Activated T-helper 9 cell treated with anti-CD3 and anti-CD28 coated beads, Interleukin-2, amount 50 U/mL, for 16 hours (primary cell): ENCODE results near the gene C14orf132.

Experiments used
- DNase-seq: peaks from one replicate; pipeline ENCODE4 v3.0.0-alpha.2; 2020; ENCODE audit warnings: low read depth

The C14orf132 gene

GRCh38 chr14:96098309-96098998, 59.3 kb downstream of the C14orf132 start:
- DNase-seq = no peak

- no peak for DNase-seq
These were observed 59.8 kb downstream of the C14orf132 start for GRCh38 chr14:96098999-96099335.

- peak; percentile 25 for DNase-seq
These were observed 61.3 kb downstream of the C14orf132 start for GRCh38 chr14:96100161-96101064.

DNA sequence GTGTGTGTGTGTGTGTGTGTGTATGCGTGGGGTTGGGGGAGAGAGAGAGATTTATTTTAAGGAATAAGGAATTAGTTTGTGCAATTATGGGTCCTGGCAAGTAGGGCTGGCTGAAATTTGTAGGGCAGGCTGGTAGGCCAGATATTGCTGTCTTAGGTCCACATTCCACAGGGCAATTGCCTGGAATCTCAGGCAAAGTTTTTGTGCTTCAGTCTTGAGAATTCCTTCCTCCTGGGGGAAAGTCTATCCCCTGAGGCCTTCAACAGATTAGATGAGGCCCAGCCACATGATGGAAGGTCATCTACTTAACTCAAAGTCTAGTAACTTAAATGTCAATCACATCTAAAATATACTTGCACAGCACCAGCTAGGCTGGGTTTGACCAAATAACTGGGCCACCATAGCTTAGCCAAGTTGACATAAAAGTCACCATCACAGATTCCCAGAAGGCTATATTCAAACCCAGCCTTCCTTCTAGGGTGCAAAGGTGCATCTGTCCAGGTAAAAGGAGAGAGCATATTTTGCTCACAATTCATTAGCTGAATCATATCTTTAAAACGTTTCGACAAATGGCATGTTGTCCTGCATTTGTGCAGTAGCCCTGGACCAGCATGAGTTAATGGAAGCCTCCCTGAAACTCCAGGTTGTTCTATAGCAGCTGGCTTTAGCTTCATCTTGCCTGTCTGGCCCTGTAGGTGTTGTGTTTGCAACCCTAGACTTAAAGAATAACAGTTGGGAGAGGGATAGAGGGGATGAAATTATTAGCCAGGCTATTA, 63.1 kb downstream of the C14orf132 start:
- no peak for DNase-seq

GRCh38 chr14:96103075-96103474, 63.9 kb downstream of the C14orf132 start:
- DNase-seq = no peak

DNA sequence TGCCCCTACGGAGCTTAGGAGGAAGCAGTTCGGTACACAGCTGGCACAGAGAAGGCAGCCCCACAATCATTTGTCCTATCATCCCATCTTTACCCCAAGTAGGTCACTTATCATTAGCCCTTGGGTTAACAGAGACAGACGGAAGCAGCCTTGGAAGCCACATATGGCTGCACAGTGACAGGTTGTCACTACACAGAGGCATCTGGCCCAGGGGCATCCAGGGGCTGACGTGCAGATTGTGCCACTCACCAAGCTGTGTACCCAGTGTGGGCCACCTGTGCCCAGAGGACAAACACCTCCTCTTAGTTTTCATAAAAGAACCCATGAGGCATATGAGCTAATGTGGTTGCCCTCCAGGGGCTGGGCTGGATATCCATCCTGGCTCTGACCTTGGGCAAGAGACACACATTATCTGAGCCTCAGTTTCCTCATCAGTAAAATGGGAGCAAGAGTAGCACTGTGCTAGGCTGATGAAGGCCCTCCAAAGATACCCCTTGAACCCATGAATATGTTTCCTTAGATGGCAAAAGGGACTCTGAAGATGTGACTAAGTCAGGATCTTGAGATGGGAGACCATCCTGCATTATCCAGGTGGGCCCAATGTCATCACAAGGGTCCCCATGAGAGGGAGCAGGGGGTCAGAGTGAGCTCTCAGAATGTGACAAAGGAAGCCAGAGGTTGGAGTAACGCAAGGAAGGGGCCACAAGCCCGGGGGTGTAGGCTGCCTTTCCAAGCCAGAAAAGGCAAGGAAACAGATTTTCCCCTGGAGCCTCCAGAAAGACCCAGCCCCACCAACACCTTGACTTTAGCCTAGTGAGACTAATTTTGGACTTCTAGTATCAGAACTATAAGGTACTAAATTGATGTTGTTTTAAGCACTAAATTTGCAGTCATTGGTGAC, 64.6 kb downstream of the C14orf132 start:
- no peak for DNase-seq

- no peak for DNase-seq
These were observed 65.4 kb downstream of the C14orf132 start for GRCh38 chr14:96104469-96105057.

DNA sequence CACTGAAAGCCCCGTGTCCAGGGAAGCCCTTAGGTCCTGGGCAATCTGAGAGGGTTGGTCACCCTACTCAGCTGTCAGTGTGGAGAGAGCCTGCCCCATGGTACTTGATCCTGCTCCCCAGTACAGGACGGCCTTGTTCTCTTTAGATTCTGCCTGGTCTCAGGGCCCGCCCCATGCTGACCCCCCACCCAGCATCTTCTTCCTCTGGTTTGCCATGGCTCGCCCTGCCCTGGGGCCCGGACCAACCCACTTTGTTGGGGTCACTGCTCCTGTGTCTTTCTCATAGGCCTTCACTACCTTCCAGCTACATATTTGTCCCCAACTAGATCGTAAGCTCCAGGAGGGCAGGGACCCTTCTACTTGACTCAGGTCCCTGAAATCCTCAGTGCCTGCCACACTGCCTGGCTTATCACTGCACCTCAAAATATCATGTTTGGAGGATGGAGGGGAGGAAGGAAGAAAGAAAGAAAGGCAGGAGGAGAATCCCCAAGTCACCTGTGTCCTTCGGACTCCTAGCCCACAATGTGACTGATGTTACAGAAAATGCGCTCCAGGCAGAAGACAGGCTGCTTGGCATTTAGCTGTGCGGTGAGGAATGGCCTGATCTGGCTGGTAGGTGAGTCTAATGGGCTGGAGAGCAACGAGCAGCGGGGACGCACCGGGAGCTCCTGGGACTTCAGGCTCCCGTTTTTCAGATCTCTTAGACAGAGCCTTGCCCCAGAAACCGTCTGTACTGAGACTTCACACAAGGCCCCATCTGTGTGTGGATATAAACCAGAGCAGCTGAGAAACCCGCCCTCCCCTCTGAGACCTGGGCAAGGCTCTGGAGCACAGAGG, 66.1 kb downstream of the C14orf132 start:
- DNase-seq = no peak

- no peak for DNase-seq
These were observed 66.8 kb downstream of the C14orf132 start for GRCh38 chr14:96105926-96106441.

DNA sequence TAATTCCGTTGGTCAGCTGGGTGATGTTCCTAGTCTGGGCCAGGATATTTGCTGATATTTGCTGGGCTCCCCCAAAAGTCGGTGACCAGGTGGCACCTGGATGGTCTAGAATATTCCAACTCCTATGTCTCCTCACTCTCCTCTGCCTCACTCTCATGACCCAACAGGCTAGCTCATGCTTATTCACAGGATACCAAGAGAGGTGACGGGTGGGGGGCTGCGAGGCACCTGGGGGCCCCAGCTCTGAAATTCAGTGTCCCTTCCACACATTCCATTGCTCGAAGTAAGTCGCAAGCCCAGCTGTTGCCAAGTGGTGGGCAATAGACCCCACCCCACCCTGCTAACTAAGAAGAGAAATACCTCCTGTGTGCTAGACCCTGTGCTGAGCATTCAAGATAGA, 67.7 kb downstream of the C14orf132 start:
- no peak for DNase-seq

DNA sequence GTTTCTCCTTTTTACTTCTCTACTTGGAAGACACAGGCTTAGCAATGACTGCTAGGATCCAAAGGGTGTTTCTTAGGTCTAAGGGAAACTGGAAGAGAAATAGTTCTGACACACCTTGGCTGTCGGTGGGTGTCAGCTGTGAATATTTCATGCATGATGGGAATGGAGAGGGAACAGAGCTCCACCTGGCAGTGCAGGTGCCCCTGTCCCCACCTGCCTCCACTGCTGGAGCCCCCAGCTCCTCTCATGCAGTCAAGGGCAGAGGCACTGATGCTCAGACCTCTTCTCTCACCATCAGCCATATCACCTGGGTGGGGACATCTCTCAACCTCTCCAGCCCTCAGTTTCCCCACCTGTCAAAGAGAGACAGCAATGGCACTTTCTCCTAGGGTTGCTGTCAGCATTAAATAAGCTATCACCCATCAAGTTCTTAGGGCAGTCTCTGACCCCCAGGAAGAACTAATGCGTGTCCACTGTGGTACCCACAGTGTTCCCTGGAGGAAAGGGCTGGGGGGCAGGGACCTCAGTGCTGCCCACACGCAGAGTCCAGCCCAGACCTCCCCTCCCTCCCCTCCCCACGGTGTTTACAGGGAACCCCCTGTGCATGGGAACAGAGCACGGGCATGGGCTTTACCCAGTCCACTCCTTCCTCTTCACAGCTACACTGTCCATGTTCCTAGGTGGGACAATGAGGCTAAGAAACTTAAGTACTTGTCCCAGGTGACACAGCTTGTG, 69.1 kb downstream of the C14orf132 start:
- no peak for DNase-seq

DNA sequence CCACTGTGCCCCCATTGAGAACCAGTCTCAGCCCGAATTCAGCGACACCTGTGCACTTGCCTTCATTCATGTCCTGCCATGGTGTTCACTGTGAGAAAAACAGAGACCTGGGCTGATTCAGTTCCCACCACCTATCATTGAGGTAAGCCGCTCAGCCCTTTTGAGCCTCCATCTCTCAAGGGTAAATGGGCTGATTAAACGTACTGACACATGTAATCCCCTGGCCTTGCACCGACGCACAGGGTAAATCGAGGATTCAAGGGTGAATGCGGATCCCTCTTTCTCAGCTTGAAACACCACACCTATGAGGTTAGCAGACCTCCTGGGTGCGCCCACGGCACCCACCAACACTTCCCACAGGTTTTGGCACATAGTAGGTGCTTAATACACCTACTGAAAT, 69.7 kb downstream of the C14orf132 start:
- DNase-seq = no peak

- DNase-seq = no peak
These were observed 70.6 kb downstream of the C14orf132 start for GRCh38 chr14:96109596-96110355.

DNA sequence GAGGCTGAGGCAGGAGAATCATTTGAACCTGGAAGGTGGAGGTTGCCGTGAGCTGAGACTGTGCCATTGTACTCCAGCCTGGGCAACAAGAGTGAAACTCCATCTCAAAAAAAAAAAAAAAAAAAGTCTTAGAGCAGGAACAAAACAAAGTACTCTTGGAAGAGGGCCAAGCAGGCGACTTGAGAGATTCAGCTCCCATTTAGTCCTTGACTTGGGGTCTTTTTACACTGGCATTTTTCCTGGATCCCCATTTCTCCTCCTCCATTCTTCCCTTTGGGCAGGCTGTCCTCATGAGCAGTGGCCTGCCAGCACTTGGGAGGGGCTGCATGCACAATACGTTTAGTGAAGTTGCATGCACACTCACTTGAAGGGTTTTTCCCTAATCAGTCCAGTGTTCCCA, 72.9 kb downstream of the C14orf132 start:
- no peak for DNase-seq

- DNase-seq = no peak
These were observed 74.8 kb downstream of the C14orf132 start for GRCh38 chr14:96114002-96114401.

DNA sequence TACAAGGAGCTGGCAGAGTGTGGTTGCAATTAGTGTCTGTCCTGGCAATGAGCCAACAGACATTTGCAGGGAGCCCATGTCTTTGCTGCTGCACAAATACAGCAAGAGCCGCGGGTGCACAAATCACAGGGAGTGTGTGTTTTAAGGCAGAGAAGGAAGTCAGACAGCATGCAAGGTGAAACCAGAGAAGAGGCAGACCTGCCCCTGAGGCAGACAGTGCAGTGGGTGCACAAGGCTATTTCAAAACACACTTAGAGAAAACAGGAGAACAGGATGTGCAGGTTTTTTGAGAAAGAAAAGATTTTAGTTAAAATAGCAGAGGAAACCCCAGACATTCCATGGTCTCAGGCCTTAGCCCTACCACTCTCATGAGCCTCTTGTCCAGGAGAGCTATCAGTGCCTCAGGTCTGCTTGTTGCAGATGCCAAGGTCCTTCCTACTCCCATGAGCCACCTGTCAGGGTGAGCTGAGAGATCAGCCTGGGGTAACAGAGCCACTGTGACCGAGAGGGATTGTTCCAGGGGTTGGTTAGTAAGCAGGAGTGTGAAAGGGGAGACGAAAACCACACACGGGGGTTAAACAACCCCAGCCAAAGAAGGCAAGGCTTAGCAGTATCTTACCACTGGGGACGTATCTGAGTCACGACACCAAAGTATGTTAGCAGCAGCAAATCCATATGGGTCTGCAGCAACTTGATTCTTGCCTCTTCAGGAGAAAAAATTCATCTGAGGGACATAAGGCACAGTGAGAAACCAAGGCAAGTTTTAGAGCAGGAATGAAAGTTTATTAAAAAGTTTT, 78.1 kb downstream of the C14orf132 start:
- DNase-seq = no peak

GRCh38 chr14:96117960-96118359, 78.8 kb downstream of the C14orf132 start:
- no peak for DNase-seq

DNA sequence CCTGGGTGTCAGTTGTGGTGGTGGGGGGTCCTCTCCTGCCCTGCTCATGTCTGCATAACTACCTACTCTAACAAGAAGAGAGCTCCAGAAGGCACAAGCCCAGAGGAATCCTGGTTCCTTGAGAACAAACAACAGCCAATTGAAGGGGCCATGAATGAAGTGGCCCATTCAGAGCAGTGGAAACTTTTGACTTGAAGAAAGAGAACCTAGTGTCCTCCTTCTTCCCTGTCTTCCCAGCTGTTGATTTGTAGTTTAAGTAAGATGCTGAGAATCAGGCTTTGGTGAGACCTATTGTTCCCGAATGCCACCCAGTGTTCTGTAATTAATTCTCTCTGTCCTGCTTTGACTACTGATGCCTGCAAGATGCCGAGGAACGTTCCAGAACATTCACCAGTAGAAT, 79.2 kb downstream of the C14orf132 start:
- no peak for DNase-seq
